ENCODE measurements around the gene KRTAP4-3.
"Not testable (repeated sequence)": the region's sequence is repeated elsewhere in the genome, so short reads cannot be mapped to it uniquely, and the experiment has no call there.

Gene KRTAP4-3

GRCh38 chr17:41141361-41141760, 26.7 kb downstream of the KRTAP4-3 start:
- H3K9me3 ChIP-seq = no peaks in the 10 kb centered on the region
- H3K36me3 ChIP-seq = no peaks in the 10 kb centered on the region
- no peaks in the 10 kb centered on the region for H3K27me3 ChIP-seq
- no peak overlapping the region for H3K27ac ChIP-seq
- no peak overlapping the region for H3K4me3 ChIP-seq (ENCODE audit: low read depth in 1 of 2, low read length in 1 of 2)
- no peaks in the 10 kb centered on the region for H3K4me1 ChIP-seq (ENCODE audit: control insufficient read depth in 1 of 2, insufficient read depth in 1 of 2, low read depth in 1 of 2, low read length in 1 of 2)
- TF ChIP-seq CTCF (IDR thresholded peaks at IDR 0.05) = no peak

- no peaks in the 10 kb centered on the region for H3K9me3 ChIP-seq
- H3K4me1 ChIP-seq (ENCODE audit: control insufficient read depth in 1 of 2, insufficient read depth in 1 of 2, low read depth in 1 of 2, low read length in 1 of 2) = no peaks in the 10 kb centered on the region
- TF ChIP-seq CTCF (IDR thresholded peaks at IDR 0.05) = no peak
- H3K36me3 ChIP-seq = no peaks in the 10 kb centered on the region
- H3K27me3 ChIP-seq = no peaks in the 10 kb centered on the region
- H3K27ac ChIP-seq = no peak within 1 kb of the TSS
- H3K4me3 ChIP-seq (ENCODE audit: low read depth in 1 of 2, low read length in 1 of 2) = no peak within 1 kb of the TSS
Measured at GRCh38 chr17:41140360-41141131, 27.5 kb downstream of the KRTAP4-3 start, which contains the start of gene KRTAP4-6. KRTAP4-6 (minus strand) TSS chr17:41140544; CDS start chr17:41140487, 57 bp downstream.

- not testable (repeated sequence) for H3K27me3 ChIP-seq; H3K9me3 ChIP-seq; H3K27ac ChIP-seq; H3K4me1 ChIP-seq (ENCODE audit: control insufficient read depth in 1 of 2, insufficient read depth in 1 of 2, low read depth in 1 of 2, low read length in 1 of 2); H3K36me3 ChIP-seq; H3K4me3 ChIP-seq (ENCODE audit: low read depth in 1 of 2, low read length in 1 of 2)
Measured at GRCh38 chr17:41139865-41140264, 28.2 kb downstream of the KRTAP4-3 start.

- no peaks in the 10 kb centered on the region for H3K9me3 ChIP-seq
- no peak overlapping the region for H3K4me3 ChIP-seq (ENCODE audit: low read depth in 1 of 2, low read length in 1 of 2)
- no peaks in the 10 kb centered on the region for H3K36me3 ChIP-seq
- no peak overlapping the region for H3K27ac ChIP-seq
- no peaks in the 10 kb centered on the region for H3K27me3 ChIP-seq
- no peaks in the 10 kb centered on the region for H3K4me1 ChIP-seq (ENCODE audit: control insufficient read depth in 1 of 2, insufficient read depth in 1 of 2, low read depth in 1 of 2, low read length in 1 of 2)
- no peak for TF ChIP-seq CTCF (IDR thresholded peaks at IDR 0.05)
Measured at GRCh38 chr17:41133880-41134735, 33.9 kb downstream of the KRTAP4-3 start.

GRCh38 chr17:41131979-41132378, 36.0 kb downstream of the KRTAP4-3 start:
- no peaks in the 10 kb centered on the region for H3K36me3 ChIP-seq
- no peak overlapping the region for H3K27ac ChIP-seq
- no peaks in the 10 kb centered on the region for H3K4me1 ChIP-seq (ENCODE audit: control insufficient read depth in 1 of 2, insufficient read depth in 1 of 2, low read depth in 1 of 2, low read length in 1 of 2)
- H3K9me3 ChIP-seq = no peaks in the 10 kb centered on the region
- TF ChIP-seq CTCF (IDR thresholded peaks at IDR 0.05) = no peak
- H3K4me3 ChIP-seq (ENCODE audit: low read depth in 1 of 2, low read length in 1 of 2) = no peak overlapping the region
- H3K27me3 ChIP-seq = no peaks in the 10 kb centered on the region

GRCh38 chr17:41127371-41127770, 40.6 kb downstream of the KRTAP4-3 start:
- peaks cover 5 to 14% of the 10 kb centered on the region in 2 experiments for H3K4me1 ChIP-seq (ENCODE audit: control insufficient read depth in 1 of 2, insufficient read depth in 1 of 2, low read depth in 1 of 2, low read length in 1 of 2)
- H3K9me3 ChIP-seq = no peaks in the 10 kb centered on the region
- H3K36me3 ChIP-seq = no peaks in the 10 kb centered on the region
- no peak for TF ChIP-seq CTCF (IDR thresholded peaks at IDR 0.05)
- no peaks in the 10 kb centered on the region for H3K27me3 ChIP-seq
- H3K4me3 ChIP-seq (ENCODE audit: low read depth in 1 of 2, low read length in 1 of 2) = no peak overlapping the region
- no peak overlapping the region for H3K27ac ChIP-seq

Data from neutrophil (primary cell).